Erythroblast (primary cell): ENCODE measurements around the gene AGMO.

Experiments
- GATA1 ChIP-seq: IDR thresholded peaks from 2 replicates; pipeline ENCODE4 v1.6.1; 2011; ENCODE audit warnings: low read depth, mild to moderate bottlenecking, control low read depth, low read length, moderate library complexity
- POLR2A ChIP-seq: IDR thresholded peaks from 2 replicates; pipeline ENCODE4 v1.6.1; 2011; ENCODE audit warnings: mild to moderate bottlenecking, low read length

DNA sequence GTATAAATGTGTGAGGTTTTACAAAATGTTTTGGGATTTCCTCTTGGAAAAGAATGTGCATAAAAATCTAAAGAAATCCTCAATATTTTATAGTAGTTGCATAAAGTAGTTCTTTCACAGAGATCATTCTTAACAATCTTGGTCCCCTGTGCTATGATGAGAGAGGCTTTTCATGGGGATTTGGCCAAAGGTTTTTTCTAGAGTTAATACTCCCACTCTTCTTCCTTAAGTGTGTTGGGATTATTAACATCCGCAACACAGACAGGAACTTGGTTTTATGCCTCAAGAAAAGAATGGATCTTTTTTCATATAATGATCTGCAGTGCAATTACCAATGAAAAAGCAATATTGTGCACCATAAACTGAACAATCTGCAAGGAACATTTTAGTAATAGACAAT is 71.5 kb downstream of the AGMO start:
- TF ChIP-seq POLR2A (no peak), GATA1 (no peak)
